HG03064 (cell line): Measurements from ENCODE around the gene GLA.
A peak's percentile ranks its signal among the peaks of the same experiment; 100 is the strongest.

Source experiments
- ATAC-seq: cut with Tn5 transposase; IDR thresholded peaks from one replicate; pipeline ENCODE4 v1.9.1; 2021; ENCODE audit warnings: low read depth; ENCODE audit not compliant: unreplicated experiment

GLA gene

GRCh38 chrX:101398694-101399093 lies 9.0 kb downstream of the GLA start:
- ATAC-seq: no peak

- no peak for ATAC-seq
Measured at GRCh38 chrX:101397779-101398178, 9.9 kb downstream of the GLA start.

- ATAC-seq: no peak
Measured at GRCh38 chrX:101395789-101396188, 11.9 kb downstream of the GLA start.

- ATAC-seq: no peak
Measured at GRCh38 chrX:101394372-101394771, 13.4 kb downstream of the GLA start.

- no peak for ATAC-seq
Measured at GRCh38 chrX:101393530-101394305, 14.0 kb downstream of the GLA start.

GRCh38 chrX:101391831-101392230 lies 15.9 kb downstream of the GLA start:
- no peak for ATAC-seq

GRCh38 chrX:101390664-101391525 lies 16.8 kb downstream of the GLA start, which contains the start of gene RPL36A:
TSS of gene RPL36A (plus strand) at chrX:101391011. CDS start at chrX:101391044, 33 bp downstream.
- ATAC-seq: peak; percentile 67

GRCh38 chrX:101388604-101389003 lies 19.1 kb downstream of the GLA start:
- no peak for ATAC-seq

- ATAC-seq: no peak
Measured at GRCh38 chrX:101386542-101386885, 21.2 kb downstream of the GLA start.

- peak; percentile 63 for ATAC-seq
Measured at GRCh38 chrX:101385795-101386541, 21.8 kb downstream of the GLA start, which contains the start of gene BTK. TSS of gene BTK (minus strand) at chrX:101386191. CDS start at chrX:101375284, 10,907 bp downstream.

GRCh38 chrX:101385026-101385684 lies 22.6 kb downstream of the GLA start:
- no peak for ATAC-seq

- ATAC-seq: peak; percentile 61
Measured at GRCh38 chrX:101383679-101384205, 24.0 kb downstream of the GLA start.

GRCh38 chrX:101377547-101377946 lies 30.2 kb downstream of the GLA start:
- ATAC-seq: no peak

- peak; percentile 53 for ATAC-seq
Measured at GRCh38 chrX:101370888-101371504, 36.7 kb downstream of the GLA start.

- ATAC-seq: no peak
Measured at GRCh38 chrX:101369687-101370086, 38.0 kb downstream of the GLA start.

GRCh38 chrX:101368800-101369199 lies 38.9 kb downstream of the GLA start:
- ATAC-seq: no peak

GRCh38 chrX:101365301-101365795 lies 42.4 kb downstream of the GLA start:
- ATAC-seq: no peak

- no peak for ATAC-seq
Measured at GRCh38 chrX:101362757-101363156, 45.0 kb downstream of the GLA start.

- ATAC-seq: no peak
Measured at GRCh38 chrX:101362116-101362515, 45.6 kb downstream of the GLA start.
